Panc1 (cell line): ENCODE measurements around the gene WSCD2. TPM values are rescaled to one million over a fixed set of nuclear protein-coding genes. Genes with fewer than 3 reads are reported as not detected.
A peak's percentile ranks its signal among the peaks of the same experiment; 100 is the strongest.

Experiments used
- ATAC-seq: fragments of 200-7000 bp; cut with Tn5 transposase; 2 replicates; pipeline ENCODE4 v1.9.1; 2020; ENCODE audit warnings: mild to moderate bottlenecking, moderate library complexity
- BruUV-seq: library from RNA; stranded (reverse); fragments of 400-500 nt; replicated peaks from 2 replicates; lab custom pipeline; 2021; lab: Mats Ljungman, UMichigan
- CTCF ChIA-PET: fragments of 300-600 bp; sonication (Branson Sonifier 250); formaldehyde crosslinking; loops from one replicate; lab custom pipeline; 2022; ENCODE audit warnings: antibody characterized with exemption; lab: Charles Lee
- POLR2A ChIA-PET: fragments of 300-600 bp; sonication (Branson Sonifier 250); formaldehyde crosslinking; loops from one replicate; lab custom pipeline; 2022; ENCODE audit warnings: antibody characterized with exemption; lab: Charles Lee
- DNase-seq: peaks from one replicate; pipeline ENCODE4 v3.0.0-alpha.2; 2010; ENCODE audit warnings: low read depth, low spot score
- H3K27ac ChIP-seq: 2 replicates; pipeline ENCODE4 v1.5.1; 2011; ENCODE audit warnings: mild to moderate bottlenecking, low read length, inconsistent platforms
- H3K27me3 ChIP-seq: fragments of 200-500 bp; sonication (Bioruptor generic); 2 replicates; pipeline ENCODE4 v1.6.0; 2014; ENCODE audit warnings: low read length, inconsistent platforms; ENCODE audit not compliant: control insufficient read depth, insufficient read depth
- H3K36me3 ChIP-seq: fragments of 200-500 bp; sonication (Bioruptor generic); 2 replicates; pipeline ENCODE4 v1.5.1; 2014; ENCODE audit warnings: inconsistent platforms, mild to moderate bottlenecking, low read length, moderate library complexity; ENCODE audit not compliant: control insufficient read depth, insufficient read depth
- H3K4me1 ChIP-seq: 2 replicates; pipeline ENCODE4 v1.5.1; 2011; ENCODE audit warnings: inconsistent platforms, mild to moderate bottlenecking, low read length, moderate library complexity; ENCODE audit not compliant: control insufficient read depth, insufficient read depth
- H3K4me3 ChIP-seq, 2 experiments: 2 replicates each; pipeline ENCODE4 v1.5.1; 2011 to 2012; ENCODE audit warnings: low read depth in 2 of 2, low read length in 2 of 2, mild to moderate bottlenecking in 2 of 2, inconsistent platforms in 1 of 2, moderate library complexity in 1 of 2
- H3K9me3 ChIP-seq: fragments of 200-500 bp; sonication (Bioruptor generic); 2 replicates; pipeline ENCODE4 v1.5.1; 2014; ENCODE audit warnings: low read depth, mild to moderate bottlenecking, inconsistent platforms, low read length, moderate library complexity; ENCODE audit not compliant: control insufficient read depth, insufficient read depth
- CTCF ChIP-seq: fragments of 450-650 bp; IDR thresholded peaks from 2 replicates; pipeline ENCODE4 v1.5.1; 2017; ENCODE audit warnings: mild to moderate bottlenecking
- POLR2AphosphoS5 ChIP-seq: IDR thresholded peaks from 2 replicates; pipeline ENCODE4 v1.6.1; 2012; ENCODE audit warnings: mild to moderate bottlenecking, low read depth, low read length, moderate library complexity
- REST ChIP-seq, 2 experiments: IDR thresholded peaks; 2 replicates each; pipeline ENCODE4 v1.6.1; 2011 to 2012; ENCODE audit warnings: low read depth in 2 of 2, control low read depth in 1 of 2, low read length in 1 of 2, mild to moderate bottlenecking in 1 of 2, moderate library complexity in 1 of 2; ENCODE audit not compliant: insufficient read depth in 1 of 2
- TCF7L2 ChIP-seq: IDR thresholded peaks from 2 replicates; pipeline ENCODE4 v1.6.1; 2011; ENCODE audit warnings: mild to moderate bottlenecking, low read depth, low read length, inconsistent platforms
- in situ Hi-C: cut with HindIII; loops from 2 replicates; pipeline ENCODE4 v1.10.0; 2016; ENCODE audit warnings: low sequenced_read_pairs, low pct_unique_long_range_greater_than_20kb
- intact Hi-C: fragments of 100-400 bp; cut with micrococcal nuclease; formaldehyde crosslinking; loops from one replicate; pipeline ENCODE4 v1.10.0; 2022; ENCODE audit not compliant: unreplicated experiment
- total RNA-seq: library from RNA; stranded (reverse); gene quantifications from one replicate; pipeline ENCODE4 v1.2.1, GENCODE V29; 2021; ENCODE audit not compliant: unreplicated experiment

WSCD2 gene
- total RNA-seq, 1 experiment from 2014 or later: 0.64 TPM

- no TSS peak for BruUV-seq
- intact Hi-C loops: loop anchor here (5.0 to 10.0 kb wide), 3 partner anchors 206 to 276 kb away; no protein-coding TSS in a partner anchor
- CTCF ChIA-PET: interaction anchor here (1.3 kb wide), 1 partner anchor 200 kb away, joined by 5 read pairs; no protein-coding TSS in a partner anchor
- Histone ChIP-seq H3K27me3 (no peaks in the 10 kb centered on the region), H3K4me1 (no peaks in the 10 kb centered on the region), H3K4me3 (no peak overlapping the region), H3K36me3 (no peaks in the 10 kb centered on the region), H3K9me3 (no peaks in the 10 kb centered on the region), H3K27ac (no peak overlapping the region)
- POLR2A ChIA-PET: no interaction called here
- in situ Hi-C loops: no loop called here
- DNase-seq: no peak
- ATAC-seq: no peak
- no peak for TF ChIP-seq TCF7L2
- no peak for TF ChIP-seq CTCF
- no peak for TF ChIP-seq REST (IDR thresholded peaks at IDR 0.05; ENCODE audit: insufficient read depth in 1 of 2, low read depth in 2 of 2, low read length in 1 of 2)
- no peak for TF ChIP-seq POLR2AphosphoS5
Observed at GRCh38 chr12:108193493-108193892, 64.4 kb downstream of the WSCD2 start.

- intact Hi-C loops (loop anchor here (1.0 to 10.0 kb wide), 4 partner anchors 95 to 277 kb away; no protein-coding TSS in a partner anchor), in situ Hi-C loops (no loop called here)
- BruUV-seq: no TSS peak
- H3K27ac ChIP-seq: no peak overlapping the region
- peak; percentile 80 for TF ChIP-seq CTCF
- no peak for TF ChIP-seq TCF7L2
- ChIA-PET CTCF (interaction anchor here (1.3 kb wide), 1 partner anchor 201 kb away, joined by 5 read pairs; no protein-coding TSS in a partner anchor), POLR2A (no interaction called here)
- ATAC-seq: 0 out of 2 replicates have a peak, but pooled peaks have one; percentile 45
- no peaks in the 10 kb centered on the region for H3K36me3 ChIP-seq
- H3K4me1 ChIP-seq: no peaks in the 10 kb centered on the region
- H3K9me3 ChIP-seq: no peaks in the 10 kb centered on the region
- no peak for DNase-seq
- no peaks in the 10 kb centered on the region for H3K27me3 ChIP-seq
- no peak overlapping the region for H3K4me3 ChIP-seq
Observed at GRCh38 chr12:108193917-108194316, 64.8 kb downstream of the WSCD2 start.
